Stimulated activated CD4-positive, alpha-beta T cell treated with anti-CD3 and anti-CD28 coated beads, Interleukin-4, amount 100 ng/mL, for 1 hour (primary cell): ENCODE measurements around the gene MTRR.

Source experiments
- DNase-seq: peaks from one replicate; pipeline ENCODE4 v3.0.0-alpha.2; 2020

The MTRR gene

DNA sequence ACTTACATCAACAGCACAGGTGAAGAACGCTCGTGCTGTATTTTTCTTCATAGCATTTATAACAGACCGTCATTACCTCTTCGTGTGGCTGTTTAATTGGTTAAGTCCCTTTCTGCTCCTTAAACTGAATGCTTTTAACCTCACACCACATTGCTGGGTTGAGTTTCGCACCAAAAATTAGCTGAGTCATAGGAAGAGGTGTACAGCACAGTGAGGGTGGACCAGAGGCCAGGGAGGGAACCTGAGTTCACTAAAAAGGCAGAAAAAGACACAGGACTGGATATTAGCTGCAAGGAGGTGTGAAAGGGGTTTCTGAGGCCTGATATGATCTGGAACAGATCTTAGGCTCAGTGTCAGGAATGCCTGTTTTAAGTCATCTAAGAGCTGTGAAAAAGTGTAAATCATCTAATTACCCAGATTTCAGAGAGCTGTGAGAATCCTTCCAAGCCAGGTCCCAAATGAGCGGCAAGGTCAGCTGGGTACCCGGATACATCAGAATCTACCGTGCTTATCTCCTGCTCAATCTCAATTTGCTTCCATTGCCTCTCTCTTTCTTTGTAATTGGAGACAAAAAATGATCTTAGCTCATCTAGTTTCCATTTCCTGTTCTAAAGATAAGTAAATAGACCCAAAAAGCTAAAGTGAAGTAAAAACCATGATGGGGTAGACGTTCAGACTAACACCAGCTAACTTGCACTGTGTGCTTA lies 10.9 kb upstream of the MTRR start:
- no peak for DNase-seq

DNA sequence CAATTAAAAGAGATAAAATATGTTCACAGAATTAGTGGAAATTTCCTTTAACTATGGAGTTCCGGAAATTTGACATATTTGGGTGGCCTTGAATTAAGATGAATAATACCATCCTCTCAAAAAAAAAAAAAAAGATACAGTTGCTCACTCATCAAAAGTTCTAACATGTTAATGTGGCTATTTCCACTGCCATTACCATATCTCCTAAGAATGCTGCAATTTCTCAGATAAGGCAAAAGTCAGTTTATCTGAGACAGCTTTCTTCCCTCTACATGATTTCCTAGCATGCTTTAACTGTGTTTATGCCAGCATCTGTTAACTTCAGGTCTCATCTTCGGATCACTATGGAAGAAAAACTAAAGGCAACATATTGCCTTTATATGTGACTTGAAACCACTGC lies 2.8 kb upstream of the MTRR start:
- no peak for DNase-seq

DNA sequence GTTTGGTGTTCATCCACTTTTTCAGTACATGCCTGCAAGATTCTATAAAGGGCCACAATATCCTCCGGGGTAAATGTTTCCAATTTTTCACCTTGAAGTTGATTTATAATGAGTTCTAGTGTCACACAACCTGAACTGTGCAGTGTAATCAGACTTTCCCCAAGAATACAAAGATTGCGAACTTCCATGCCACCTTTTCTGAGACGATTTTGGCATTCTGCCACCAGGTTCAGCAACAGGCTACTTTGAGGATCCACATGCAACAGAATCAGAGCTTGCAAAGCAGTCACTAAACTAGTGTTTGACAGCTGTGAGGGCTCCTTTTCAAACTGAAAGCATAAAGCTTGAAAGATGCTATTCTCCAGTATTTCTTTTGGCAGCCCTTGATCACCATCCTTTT lies 1.7 kb upstream of the MTRR start:
- no peak for DNase-seq

DNA sequence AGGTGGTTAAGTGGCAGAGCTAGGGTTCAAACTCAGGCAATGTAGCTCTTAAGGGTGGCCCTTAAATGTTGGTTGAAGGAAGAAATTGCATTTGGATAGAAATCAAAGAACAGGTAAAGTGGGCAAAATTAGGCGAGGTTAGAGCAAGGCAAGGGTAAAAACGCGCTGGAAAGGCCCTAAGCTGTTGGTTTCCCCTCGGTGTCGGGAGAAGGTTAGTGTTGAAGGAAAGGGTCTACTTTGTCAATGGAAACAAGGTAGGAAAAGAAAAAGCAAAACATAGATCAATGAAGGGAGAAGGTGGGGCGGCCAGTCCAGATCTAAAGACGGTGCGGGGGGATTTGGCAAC lies 548 bp upstream of the MTRR start:
- DNase-seq, result no peak

DNA sequence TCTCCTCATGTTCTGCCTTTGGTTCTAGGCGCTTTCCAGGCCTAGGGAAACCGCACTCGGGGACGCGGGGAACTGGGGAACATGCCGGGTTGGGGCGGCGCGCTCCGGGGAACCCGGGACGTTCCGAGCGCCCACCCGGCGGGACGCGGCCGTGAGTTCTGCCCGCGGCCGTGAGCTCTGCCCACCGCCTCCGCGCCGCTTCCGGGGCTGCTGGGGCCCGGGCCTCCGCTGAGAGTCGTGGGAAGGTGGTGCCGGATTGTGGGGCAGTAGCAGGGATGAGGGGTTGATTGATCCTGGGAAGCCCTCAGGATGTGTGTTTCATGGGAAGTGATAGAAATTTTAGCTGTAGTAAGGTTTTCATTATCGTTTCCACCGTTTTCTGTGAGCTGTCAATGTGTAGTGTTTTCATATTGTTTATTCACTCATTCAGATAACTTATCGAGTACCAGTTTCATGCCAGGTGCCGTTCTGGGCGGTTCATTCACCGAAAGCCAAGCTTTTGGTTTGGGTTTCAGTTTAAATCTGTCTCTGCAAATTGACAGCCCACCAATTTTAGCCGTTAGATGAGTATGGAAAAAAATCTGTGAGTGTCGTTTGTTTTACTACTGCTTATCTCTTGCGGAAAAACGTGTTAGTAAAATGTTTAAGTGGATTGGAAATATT lies 657 bp downstream of the MTRR start:
- peak; percentile 41 for DNase-seq

DNA sequence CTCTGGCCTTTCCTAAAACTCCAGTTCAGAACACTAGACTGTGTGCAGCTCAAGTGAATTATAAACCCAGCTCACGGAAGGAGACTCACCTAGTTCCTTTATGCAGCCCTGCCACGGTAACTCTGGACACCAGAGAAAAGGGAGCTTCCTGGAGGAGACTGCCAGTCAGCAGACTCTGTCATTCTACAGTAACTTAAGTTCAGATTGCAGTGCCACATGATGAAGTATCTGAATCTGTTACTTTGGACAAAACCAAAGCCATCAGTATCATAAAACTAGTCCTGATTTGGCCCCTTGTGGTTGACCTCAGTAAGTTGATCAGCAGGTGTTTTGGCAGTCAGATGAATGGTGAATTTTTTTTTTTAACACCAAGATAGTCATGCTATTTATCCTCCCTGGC lies 2.7 kb downstream of the MTRR start:
- no peak for DNase-seq

DNA sequence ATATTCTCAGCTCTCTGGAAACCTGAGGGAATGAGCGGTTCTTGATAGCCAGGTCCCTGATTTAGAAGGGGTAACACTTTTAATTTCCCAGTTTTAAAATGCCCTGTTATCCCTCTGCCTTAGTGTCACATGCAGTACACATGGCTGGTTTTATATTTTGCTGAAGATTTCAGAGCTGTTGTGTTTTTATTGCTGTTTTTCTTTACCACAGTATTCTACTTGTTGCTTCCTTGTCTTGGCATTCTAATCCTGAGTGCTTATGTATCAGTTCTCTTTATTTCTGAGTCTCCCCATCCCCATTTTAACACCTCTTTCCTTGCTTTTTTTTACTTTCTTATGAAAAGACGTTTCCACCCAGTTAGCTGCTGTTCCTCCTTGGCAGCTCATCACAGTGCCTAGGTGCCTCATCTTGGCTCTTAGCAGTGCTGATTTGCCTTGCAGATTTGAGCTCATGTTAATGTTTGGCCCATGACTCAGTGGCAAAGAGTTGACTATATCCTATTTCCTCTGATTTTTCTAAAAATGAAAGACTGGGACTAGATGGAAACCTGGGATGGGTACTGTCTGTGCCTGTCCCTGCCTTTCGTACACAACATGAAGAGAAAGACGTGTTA lies 3.7 kb downstream of the MTRR start:
- DNase-seq, result no peak

DNA sequence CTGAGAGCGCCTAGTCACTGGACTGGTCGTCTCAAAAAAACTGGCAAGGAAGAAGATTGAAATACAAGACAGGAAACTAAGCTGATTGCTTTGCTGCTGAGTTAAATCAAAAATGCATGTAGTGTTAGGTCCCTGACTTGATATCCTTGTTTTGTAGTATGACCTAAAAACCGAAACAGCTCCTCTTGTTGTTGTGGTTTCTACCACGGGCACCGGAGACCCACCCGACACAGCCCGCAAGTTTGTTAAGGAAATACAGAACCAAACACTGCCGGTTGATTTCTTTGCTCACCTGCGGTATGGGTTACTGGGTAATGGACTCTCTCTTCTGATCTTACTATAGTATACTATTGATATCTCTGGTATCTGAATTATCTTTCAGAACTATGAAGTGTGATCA lies 4.3 kb downstream of the MTRR start:
- no peak for DNase-seq

DNA sequence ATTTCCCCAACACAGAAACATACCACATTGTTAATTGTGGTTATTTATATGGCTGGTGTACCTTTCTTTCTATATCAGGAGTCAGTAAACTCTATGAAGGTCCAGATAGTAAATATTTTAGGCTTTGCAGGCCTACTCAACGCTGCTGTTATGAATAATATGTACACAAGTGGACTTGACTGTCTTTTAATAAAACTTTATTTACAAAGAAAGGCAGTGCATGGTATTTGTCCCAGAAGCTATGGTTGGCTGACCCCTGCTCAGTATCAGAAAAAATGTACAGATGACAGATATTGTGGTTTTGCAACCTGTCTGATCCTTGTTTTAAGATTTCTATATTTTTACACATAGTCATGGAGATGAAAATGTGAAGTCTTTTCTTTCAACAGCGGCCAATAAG lies 5.7 kb downstream of the MTRR start:
- DNase-seq, result no peak

DNA sequence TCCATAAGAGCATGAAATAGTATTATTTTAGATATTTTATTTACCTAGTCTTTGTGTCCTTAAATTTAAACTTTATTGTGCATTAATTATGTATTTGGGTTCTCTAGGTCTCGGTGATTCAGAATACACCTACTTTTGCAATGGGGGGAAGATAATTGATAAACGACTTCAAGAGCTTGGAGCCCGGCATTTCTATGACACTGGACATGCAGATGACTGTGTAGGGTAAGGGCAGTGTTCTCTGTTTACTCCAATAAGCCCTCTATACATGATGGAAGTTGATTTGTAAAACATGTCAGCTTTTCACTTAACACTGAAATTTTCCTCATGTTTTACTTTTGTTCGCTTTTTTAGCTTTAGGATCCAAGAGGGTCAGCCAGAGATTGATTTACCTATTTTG lies 6.2 kb downstream of the MTRR start:
- no peak for DNase-seq

DNA sequence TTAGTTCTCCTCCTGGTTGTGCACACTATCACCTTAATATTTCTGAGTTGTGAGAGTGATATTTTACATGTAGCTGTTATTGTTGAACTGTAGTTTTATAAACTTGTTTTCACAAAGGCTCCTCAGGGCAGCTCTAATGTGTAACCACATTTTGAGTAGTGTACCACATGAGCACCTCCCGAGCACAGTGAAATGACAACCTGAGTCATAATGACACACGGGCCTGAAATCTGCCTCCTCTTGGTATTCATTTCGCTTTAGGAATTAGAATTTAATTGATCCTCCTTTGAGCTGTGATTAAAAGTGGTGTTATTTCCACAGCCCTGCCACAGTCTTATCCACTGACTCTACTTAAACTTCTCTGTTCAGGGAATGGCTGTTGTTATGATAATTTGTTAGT lies 7.9 kb downstream of the MTRR start:
- no peak for DNase-seq

DNA sequence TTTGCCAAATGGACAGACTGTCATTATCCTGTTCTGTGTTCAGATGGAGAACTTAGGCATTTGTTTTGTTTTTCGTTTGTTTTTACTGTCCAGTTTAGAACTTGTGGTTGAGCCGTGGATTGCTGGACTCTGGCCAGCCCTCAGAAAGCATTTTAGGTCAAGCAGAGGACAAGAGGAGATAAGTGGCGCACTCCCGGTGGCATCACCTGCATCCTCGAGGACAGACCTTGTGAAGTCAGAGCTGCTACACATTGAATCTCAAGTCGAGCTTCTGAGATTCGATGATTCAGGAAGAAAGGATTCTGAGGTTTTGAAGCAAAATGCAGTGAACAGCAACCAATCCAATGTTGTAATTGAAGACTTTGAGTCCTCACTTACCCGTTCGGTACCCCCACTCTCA lies 8.9 kb downstream of the MTRR start:
- no peak for DNase-seq

DNA sequence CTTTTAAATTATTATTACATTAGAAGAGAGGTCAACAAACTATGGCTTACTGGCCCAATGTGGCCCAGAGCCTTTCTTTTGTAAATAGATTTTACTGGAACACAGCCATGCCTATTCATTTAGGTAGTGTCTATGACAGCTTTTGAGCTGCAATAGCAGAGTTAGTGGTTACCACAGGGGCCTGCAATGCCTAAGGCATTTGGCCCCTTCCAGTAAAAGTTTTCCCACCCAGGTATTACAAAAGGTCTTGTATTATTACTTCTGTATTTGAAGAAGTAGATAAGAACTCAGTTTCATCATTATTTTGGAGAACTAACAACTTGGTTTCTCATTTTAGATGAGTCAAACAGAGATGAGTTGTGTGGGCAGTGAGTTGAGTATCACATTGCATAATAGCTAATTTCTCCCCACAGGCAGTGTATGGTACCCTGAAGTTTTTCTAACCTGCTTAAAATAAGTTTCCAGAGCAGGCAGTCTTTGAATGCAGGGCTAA lies 9.5 kb downstream of the MTRR start:
- DNase-seq, result no peak

DNA sequence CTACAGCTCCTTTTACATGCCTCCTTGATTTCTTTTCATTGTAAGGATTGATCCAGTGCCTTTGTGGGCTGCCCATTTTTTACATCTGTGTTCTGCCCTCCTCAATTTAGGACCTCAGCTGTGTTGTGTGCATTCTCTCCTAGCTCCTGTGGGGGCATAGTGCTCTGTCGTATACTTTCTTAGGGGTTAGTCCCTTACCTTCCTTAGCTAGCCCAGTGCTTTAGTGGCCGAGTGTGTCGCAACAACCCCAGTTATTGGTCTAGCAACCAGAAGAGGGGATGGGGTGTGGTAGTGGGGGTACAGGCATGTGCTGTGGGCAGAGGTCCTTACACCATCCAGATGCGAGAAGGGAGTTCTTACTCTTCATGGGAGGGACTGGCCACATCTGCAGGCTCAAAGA lies 12.1 kb downstream of the MTRR start:
- no peak for DNase-seq

DNA sequence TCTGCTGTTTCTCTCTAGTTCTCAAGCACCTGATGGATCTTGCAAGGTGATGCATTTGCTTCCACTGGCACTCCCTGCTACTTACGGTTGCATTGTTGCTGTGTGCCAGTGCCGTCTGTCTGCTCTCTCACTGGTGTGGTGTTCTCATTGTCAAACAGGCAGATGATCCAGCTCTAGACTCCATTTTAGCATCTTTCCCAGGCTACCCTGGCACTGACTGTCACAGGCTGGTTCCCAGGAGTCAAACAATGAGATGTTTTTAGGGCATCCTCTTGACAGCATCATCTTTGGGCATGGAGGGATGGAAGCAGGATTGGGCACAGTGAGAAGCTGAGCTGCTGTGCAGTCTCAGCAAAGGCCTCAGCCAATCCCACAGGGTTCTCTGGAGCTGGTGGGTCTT lies 12.9 kb downstream of the MTRR start:
- no peak for DNase-seq

DNA sequence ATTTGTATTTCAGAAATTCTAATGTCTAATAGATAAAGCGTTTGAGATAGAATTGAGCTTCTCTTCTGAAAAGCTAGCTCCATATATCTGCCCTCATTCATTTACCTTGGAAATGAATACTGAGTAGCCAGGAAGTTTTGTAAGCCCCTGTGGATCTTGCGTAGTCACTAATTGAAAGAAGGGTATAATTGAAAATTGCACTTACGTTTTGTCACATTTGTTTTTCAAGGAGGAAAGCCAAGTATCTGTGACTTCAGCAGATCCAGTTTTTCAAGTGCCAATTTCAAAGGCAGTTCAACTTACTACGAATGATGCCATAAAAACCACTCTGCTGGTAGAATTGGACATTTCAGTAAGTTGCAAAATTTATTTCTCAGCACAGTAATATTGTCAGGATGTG lies 14.0 kb downstream of the MTRR start:
- no peak for DNase-seq

DNA sequence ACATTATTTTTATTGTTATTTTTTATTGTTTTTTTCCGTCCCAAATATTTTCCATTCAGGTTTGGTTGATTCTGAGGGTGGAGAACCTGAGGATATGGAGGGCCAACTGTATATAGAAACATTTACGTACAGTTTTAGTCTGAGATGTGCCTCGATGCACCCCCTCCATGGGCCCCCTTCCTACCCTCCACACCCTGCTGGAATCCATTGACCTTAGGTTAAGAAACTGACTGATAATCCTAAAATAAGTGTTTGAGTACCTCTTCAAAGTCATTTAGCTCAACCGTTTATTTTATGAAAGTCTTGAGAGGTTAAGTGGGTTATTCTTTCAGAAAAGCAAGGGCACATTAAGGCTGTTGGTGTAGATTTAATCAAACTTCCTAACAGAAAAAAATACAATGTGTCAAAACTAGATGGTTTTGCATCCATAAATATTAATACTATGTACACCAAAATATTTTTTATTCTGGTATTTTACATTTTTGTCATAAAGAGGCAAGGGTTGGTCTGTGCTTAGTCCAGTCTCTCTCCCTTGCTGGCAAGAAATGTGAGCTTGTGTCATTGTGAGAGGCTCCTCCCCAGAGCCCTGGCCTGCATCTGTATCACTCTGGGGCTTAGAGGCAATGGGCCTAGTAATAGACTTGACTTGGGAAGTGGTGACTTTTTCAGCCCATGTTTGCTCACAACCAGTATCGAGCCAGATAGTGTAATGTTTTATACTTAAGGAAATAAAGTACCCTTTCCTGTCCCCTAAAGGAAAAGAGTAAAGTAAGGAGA lies 15.7 kb downstream of the MTRR start:
- DNase-seq, result no peak

DNA sequence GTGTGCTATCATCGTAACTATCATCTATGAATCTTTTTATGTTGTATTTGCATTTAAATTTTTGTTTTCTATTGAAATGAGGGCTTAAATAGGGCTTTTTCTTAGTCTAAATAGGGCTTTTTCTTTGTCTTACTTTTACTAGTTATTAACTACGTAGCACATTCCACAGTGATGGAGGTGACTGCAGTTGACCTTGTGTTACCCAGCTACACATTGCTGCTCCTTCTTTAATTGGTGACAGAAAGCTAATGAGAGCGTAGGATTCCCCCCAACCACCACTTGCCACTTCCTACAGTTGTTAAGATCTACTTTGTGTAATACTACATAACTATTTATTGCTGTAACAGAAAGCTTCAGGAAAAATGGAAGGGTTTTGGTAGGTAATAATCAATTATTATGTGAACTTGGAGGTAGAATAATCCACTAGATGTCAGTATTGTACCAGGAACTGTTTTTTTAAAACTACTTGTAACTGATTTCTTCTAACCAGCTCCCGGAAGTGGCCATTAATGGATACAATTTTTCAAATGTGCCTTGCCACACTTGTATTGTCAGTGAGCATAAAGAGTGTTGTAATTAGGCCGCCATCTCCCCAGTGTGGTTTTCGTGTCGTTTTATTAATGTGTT lies 18.0 kb downstream of the MTRR start:
- DNase-seq, result no peak

DNA sequence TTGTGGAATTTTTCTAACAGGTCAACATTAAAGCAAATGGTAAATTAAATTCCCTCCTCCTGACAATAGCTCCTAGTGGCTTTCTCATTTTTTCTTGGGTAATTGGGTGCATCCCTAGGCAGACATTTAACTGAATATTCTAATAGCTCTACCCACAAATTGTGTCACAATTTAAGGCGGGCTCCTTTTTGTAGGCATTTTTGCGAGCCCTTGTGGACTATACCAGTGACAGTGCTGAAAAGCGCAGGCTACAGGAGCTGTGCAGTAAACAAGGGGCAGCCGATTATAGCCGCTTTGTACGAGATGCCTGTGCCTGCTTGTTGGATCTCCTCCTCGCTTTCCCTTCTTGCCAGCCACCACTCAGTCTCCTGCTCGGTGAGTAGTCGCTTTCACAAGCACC lies 20.0 kb downstream of the MTRR start:
- no peak for DNase-seq

DNA sequence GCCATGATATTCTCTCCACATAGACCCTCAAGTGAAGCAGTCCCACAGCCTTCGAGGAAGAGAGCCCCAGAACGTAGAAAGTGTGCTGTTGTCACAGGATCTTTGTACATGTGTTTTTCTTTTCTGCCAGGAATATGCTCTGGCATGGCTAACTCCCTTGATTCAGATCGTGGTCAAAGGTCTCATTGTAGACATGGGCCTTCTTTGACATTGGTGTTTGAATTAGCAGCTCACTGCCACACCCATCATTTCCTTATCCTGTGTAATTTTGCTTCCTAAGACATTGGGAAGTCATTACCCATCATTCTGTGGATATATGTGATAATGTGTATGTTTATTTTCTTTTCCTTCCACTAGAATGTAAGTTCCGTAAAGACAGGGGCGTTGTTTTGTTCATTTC lies 25.5 kb downstream of the MTRR start:
- DNase-seq, result no peak

DNA sequence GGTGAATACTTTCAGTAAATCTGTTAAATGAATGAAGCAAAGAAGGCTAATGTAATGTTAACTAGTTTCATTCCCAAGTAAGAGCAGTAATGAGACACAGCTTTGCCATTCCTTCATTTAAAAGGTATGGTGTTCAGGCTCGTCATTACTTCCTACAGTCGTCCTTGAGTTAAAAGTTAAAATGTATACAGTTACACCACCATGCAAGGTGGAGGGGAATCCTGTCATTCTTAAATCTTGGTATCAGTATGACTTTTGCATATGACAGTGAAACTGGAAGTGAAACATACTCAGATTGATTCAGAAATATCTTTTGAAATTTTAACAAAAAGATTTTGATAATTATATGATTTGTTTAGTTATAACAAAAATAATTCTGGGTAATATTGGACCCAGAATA lies 25.9 kb downstream of the MTRR start:
- no peak for DNase-seq

DNA sequence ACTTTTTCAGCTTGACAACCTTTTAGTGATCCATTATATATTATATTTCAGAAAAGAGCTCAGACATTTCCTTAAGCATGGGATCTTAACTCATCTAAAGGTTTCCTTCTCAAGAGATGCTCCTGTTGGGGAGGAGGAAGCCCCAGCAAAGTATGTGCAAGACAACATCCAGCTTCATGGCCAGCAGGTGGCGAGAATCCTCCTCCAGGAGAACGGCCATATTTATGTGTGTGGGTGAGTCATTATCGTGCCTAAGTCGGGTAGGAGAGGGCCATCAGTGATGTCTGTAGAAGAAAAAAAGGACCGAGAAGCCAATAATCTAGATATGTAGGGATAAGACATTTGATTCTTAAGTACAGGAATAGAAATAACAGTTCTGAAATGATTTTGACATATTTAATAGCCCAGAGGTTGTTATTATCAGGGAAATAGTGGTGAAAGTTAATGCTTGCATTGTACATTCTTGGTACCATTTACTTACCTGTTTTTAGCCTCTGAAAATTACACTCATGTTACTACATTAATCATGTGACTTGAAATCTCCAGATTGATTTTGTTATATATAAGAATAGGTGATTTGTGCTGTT lies 28.2 kb downstream of the MTRR start:
- DNase-seq, result peak; percentile 27

DNA sequence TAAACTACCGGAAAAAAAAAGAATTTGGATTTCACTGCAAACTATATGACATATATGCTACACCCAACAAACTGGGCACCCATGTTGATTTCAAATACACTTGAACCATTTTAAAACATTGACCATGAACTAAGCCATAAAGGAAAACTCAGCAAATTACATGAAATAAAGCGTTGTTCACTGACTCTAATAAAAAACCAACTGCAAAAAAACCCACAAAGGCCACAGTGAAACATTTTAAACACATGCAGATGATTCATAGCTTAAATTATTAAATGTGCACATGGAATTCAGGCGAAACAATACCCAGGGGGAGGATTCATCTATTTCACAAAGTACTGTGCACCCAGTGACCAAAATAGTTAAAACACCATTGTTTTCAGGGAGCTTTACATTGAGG lies 33.3 kb downstream of the MTRR start:
- no peak for DNase-seq
